ENCODE data around the gene KRTAP5-6. TPM values are rescaled to one million over a fixed set of nuclear protein-coding genes. Genes with fewer than 3 reads are reported as not detected.
"Not testable (repeated sequence)": the region's sequence is repeated elsewhere in the genome, so short reads cannot be mapped to it uniquely, and the experiment has no call there.

KRTAP5-6 gene
- total RNA-seq, 1 experiment from 2014 or later: not detected

- Histone ChIP-seq H3K4me1 (ENCODE audit: insufficient read depth, low read length) (0 out of 2 replicates have a peak, but pooled peaks cover 8% of the 10 kb centered on the region), H3K27ac (ENCODE audit: low read length) (peak overlapping the region; percentile 74), H3K9me2 (replicated peaks; ENCODE audit: low read length) (no peaks in the 10 kb centered on the region), H3K4me2 (ENCODE audit: low read length) (0 out of 2 replicates have a peak overlapping the region, but pooled peaks have one; percentile 1), H3K27me3 (ENCODE audit: low read length) (no peaks in the 10 kb centered on the region), H3K9ac (ENCODE audit: low read length) (peak overlapping the region; percentile 25; the same call in 1 of the 2 replicates), H3K9me3 (ENCODE audit: low read length) (no peaks in the 10 kb centered on the region), H4K20me1 (ENCODE audit: low read length) (no peaks in the 10 kb centered on the region), H2AFZ (ENCODE audit: low read length) (no peak overlapping the region), H3K4me3 (ENCODE audit: low read length) (no peak overlapping the region), H3F3A (ENCODE audit: low read length, unreplicated experiment) (no peaks in the 10 kb centered on the region), H3K79me2 (ENCODE audit: low read length) (no peaks in the 10 kb centered on the region), H3K36me3 (ENCODE audit: low read depth, low read length) (no peaks in the 10 kb centered on the region)
- intact Hi-C loops (cut with micrococcal nuclease): no loop called here
- CTCF ChIA-PET: no interaction called here
- no TSS peak for BruUV-seq (replicated peaks)
- POLR2A ChIA-PET (ENCODE audit: unreplicated experiment): no interaction called here
- TF ChIP-seq CTCF (conservative IDR thresholded peaks at IDR 0.05; ENCODE audit: low read depth, low read length): no peak
- DNase-seq: peak; percentile 40
- peak; percentile 72 for ATAC-seq
These were observed 14.6 kb upstream of the KRTAP5-6 start for GRCh38 chr11:1682225-1682905.

GRCh38 chr11:1683216-1683615 lies 13.8 kb upstream of the KRTAP5-6 start:
- H3K79me2 ChIP-seq (ENCODE audit: low read length); H3K4me2 ChIP-seq (ENCODE audit: low read length); H4K20me1 ChIP-seq (ENCODE audit: low read length); H3K27me3 ChIP-seq (ENCODE audit: low read length); H3K9me3 ChIP-seq (ENCODE audit: low read length); H3K36me3 ChIP-seq (ENCODE audit: low read depth, low read length); intact Hi-C loops (cut with micrococcal nuclease); POLR2A ChIA-PET (ENCODE audit: unreplicated experiment); H3K9me2 ChIP-seq (replicated peaks; ENCODE audit: low read length); BruUV-seq (replicated peaks); H3K4me1 ChIP-seq (ENCODE audit: insufficient read depth, low read length); H3F3A ChIP-seq (ENCODE audit: low read length, unreplicated experiment); CTCF ChIA-PET; H3K4me3 ChIP-seq (ENCODE audit: low read length); ATAC-seq; DNase-seq; H2AFZ ChIP-seq (ENCODE audit: low read length): not testable (repeated sequence)
- Histone ChIP-seq H3K27ac (ENCODE audit: low read length) (peak overlapping the region; percentile 56), H3K9ac (ENCODE audit: low read length) (0 out of 2 replicates have a peak overlapping the region, but pooled peaks have one; percentile 12)

- DNase-seq; H3K4me1 ChIP-seq (ENCODE audit: insufficient read depth, low read length); intact Hi-C loops (cut with micrococcal nuclease); ATAC-seq; H3K4me2 ChIP-seq (ENCODE audit: low read length); H3K79me2 ChIP-seq (ENCODE audit: low read length); H3F3A ChIP-seq (ENCODE audit: low read length, unreplicated experiment); H3K9me3 ChIP-seq (ENCODE audit: low read length); H3K36me3 ChIP-seq (ENCODE audit: low read depth, low read length); CTCF ChIA-PET; H3K4me3 ChIP-seq (ENCODE audit: low read length); BruUV-seq (replicated peaks); H3K9ac ChIP-seq (ENCODE audit: low read length); H4K20me1 ChIP-seq (ENCODE audit: low read length); H3K27me3 ChIP-seq (ENCODE audit: low read length); H3K27ac ChIP-seq (ENCODE audit: low read length); H3K9me2 ChIP-seq (replicated peaks; ENCODE audit: low read length); H2AFZ ChIP-seq (ENCODE audit: low read length); POLR2A ChIA-PET (ENCODE audit: unreplicated experiment): not testable (repeated sequence)
These were observed 13.0 kb upstream of the KRTAP5-6 start for GRCh38 chr11:1683904-1684572.

- BruUV-seq (replicated peaks); H3F3A ChIP-seq (ENCODE audit: low read length, unreplicated experiment); H3K4me3 ChIP-seq (ENCODE audit: low read length); H3K4me1 ChIP-seq (ENCODE audit: insufficient read depth, low read length); H3K79me2 ChIP-seq (ENCODE audit: low read length); H4K20me1 ChIP-seq (ENCODE audit: low read length); H3K9me3 ChIP-seq (ENCODE audit: low read length); H3K9ac ChIP-seq (ENCODE audit: low read length); ATAC-seq; intact Hi-C loops (cut with micrococcal nuclease); DNase-seq; CTCF ChIA-PET; H3K27me3 ChIP-seq (ENCODE audit: low read length); H3K4me2 ChIP-seq (ENCODE audit: low read length); H3K9me2 ChIP-seq (replicated peaks; ENCODE audit: low read length); H3K27ac ChIP-seq (ENCODE audit: low read length); H2AFZ ChIP-seq (ENCODE audit: low read length); H3K36me3 ChIP-seq (ENCODE audit: low read depth, low read length); POLR2A ChIA-PET (ENCODE audit: unreplicated experiment): not testable (repeated sequence)
These were observed 11.8 kb upstream of the KRTAP5-6 start for GRCh38 chr11:1684886-1685874.

- intact Hi-C loops (cut with micrococcal nuclease); H3K4me1 ChIP-seq (ENCODE audit: insufficient read depth, low read length); H3K4me2 ChIP-seq (ENCODE audit: low read length); H3K9me3 ChIP-seq (ENCODE audit: low read length); H4K20me1 ChIP-seq (ENCODE audit: low read length); H3K27ac ChIP-seq (ENCODE audit: low read length); H2AFZ ChIP-seq (ENCODE audit: low read length); H3K9ac ChIP-seq (ENCODE audit: low read length); CTCF ChIA-PET; H3K36me3 ChIP-seq (ENCODE audit: low read depth, low read length); ATAC-seq; H3F3A ChIP-seq (ENCODE audit: low read length, unreplicated experiment); H3K4me3 ChIP-seq (ENCODE audit: low read length); POLR2A ChIA-PET (ENCODE audit: unreplicated experiment); H3K27me3 ChIP-seq (ENCODE audit: low read length); BruUV-seq (replicated peaks); H3K79me2 ChIP-seq (ENCODE audit: low read length); DNase-seq; H3K9me2 ChIP-seq (replicated peaks; ENCODE audit: low read length): not testable (repeated sequence)
These were observed 10.8 kb upstream of the KRTAP5-6 start for GRCh38 chr11:1686220-1686619.

Data from PC-3 (cell line).